H9 (cell line): ENCODE results near the gene KCNAB1. TPM values are rescaled to one million over a fixed set of nuclear protein-coding genes. Genes with fewer than 3 reads are reported as not detected.

ENCODE experiments used
- DNase-seq: peaks from one replicate; pipeline ENCODE4 v3.0.0-alpha.2; 2017
- H2AFZ ChIP-seq: one replicate; pipeline ENCODE4 v1.6.1; 2013; ENCODE audit warnings: mild to moderate bottlenecking, low read length, control low read depth, moderate library complexity
- H2AK5ac ChIP-seq: 2 replicates; pipeline ENCODE4 v1.6.1; 2013; ENCODE audit warnings: low read length, control low read depth, mixed read lengths; ENCODE audit not compliant: insufficient read length
- H2BK120ac ChIP-seq: one replicate; pipeline ENCODE4 v1.6.1; 2013; ENCODE audit warnings: low read depth, mild to moderate bottlenecking, low read length, control low read depth, inconsistent platforms; ENCODE audit not compliant: poor library complexity, severe bottlenecking
- H2BK12ac ChIP-seq: 2 replicates; pipeline ENCODE4 v1.6.1; 2013; ENCODE audit warnings: low read length, control low read depth, mixed read lengths, low read depth; ENCODE audit not compliant: insufficient read length
- H2BK15ac ChIP-seq: 2 replicates; pipeline ENCODE4 v1.6.1; 2013; ENCODE audit warnings: low read depth, low read length, control low read depth
- H2BK20ac ChIP-seq: one replicate; pipeline ENCODE4 v1.6.1; 2013; ENCODE audit warnings: low read depth, mild to moderate bottlenecking, low read length, control low read depth, inconsistent platforms; ENCODE audit not compliant: poor library complexity, severe bottlenecking
- H2BK5ac ChIP-seq: 2 replicates; pipeline ENCODE4 v1.6.1; 2013; ENCODE audit warnings: low read length, control low read depth, mixed read lengths; ENCODE audit not compliant: insufficient read length
- H3K14ac ChIP-seq: 2 replicates; pipeline ENCODE4 v1.6.1; 2013; ENCODE audit warnings: low read length, control low read depth; ENCODE audit not compliant: insufficient read depth
- H3K18ac ChIP-seq: 2 replicates; pipeline ENCODE4 v1.6.1; 2013; ENCODE audit warnings: low read depth, mild to moderate bottlenecking, mixed read lengths, low read length, control low read depth; ENCODE audit not compliant: insufficient read length
- H3K23ac ChIP-seq: 2 replicates; pipeline ENCODE4 v1.6.1; 2013; ENCODE audit warnings: low read length, control low read depth, mixed read lengths, low read depth; ENCODE audit not compliant: insufficient read length
- H3K23me2 ChIP-seq: 2 replicates; pipeline ENCODE4 v1.6.1; 2013; ENCODE audit warnings: low read depth, mild to moderate bottlenecking, mixed read lengths, low read length, control low read depth; ENCODE audit not compliant: insufficient read length, poor library complexity, severe bottlenecking
- H3K27ac ChIP-seq: 2 replicates; pipeline ENCODE4 v1.5.1; 2013; ENCODE audit warnings: low read length, control low read depth, mixed read lengths, low read depth; ENCODE audit not compliant: insufficient read length
- H3K27me3 ChIP-seq: 2 replicates; pipeline ENCODE4 v1.6.1; 2013; ENCODE audit warnings: low read length, control low read depth, inconsistent platforms; ENCODE audit not compliant: insufficient read depth
- H3K4ac ChIP-seq: 2 replicates; pipeline ENCODE4 v1.6.1; 2013; ENCODE audit warnings: low read depth, mild to moderate bottlenecking, control low read depth, inconsistent platforms, low read length, moderate library complexity
- H3K4me1 ChIP-seq: 2 replicates; pipeline ENCODE4 v1.6.1; 2013; ENCODE audit warnings: low read length, control low read depth, inconsistent platforms; ENCODE audit not compliant: insufficient read depth
- H3K4me2 ChIP-seq: 2 replicates; pipeline ENCODE4 v1.6.1; 2013; ENCODE audit warnings: low read length, control low read depth, mixed read lengths; ENCODE audit not compliant: insufficient read length, insufficient read depth
- H3K56ac ChIP-seq: 2 replicates; pipeline ENCODE4 v1.6.1; 2013; ENCODE audit warnings: low read depth, mild to moderate bottlenecking, mixed read lengths, low read length, control low read depth; ENCODE audit not compliant: insufficient read length
- H3K79me1 ChIP-seq: 2 replicates; pipeline ENCODE4 v1.6.1; 2013; ENCODE audit warnings: low read depth, mild to moderate bottlenecking, moderate library complexity, low read length, control low read depth, inconsistent platforms; ENCODE audit not compliant: insufficient read depth, poor library complexity, severe bottlenecking
- H3K79me2 ChIP-seq: 2 replicates; pipeline ENCODE4 v1.6.1; 2013; ENCODE audit warnings: low read length, control low read depth, inconsistent platforms; ENCODE audit not compliant: insufficient read depth
- H3K9ac ChIP-seq: 2 replicates; pipeline ENCODE4 v1.6.1; 2013; ENCODE audit warnings: low read length, control low read depth, mixed read lengths; ENCODE audit not compliant: insufficient read length; ENCODE audit errors: extremely low read depth
- H3K9me3 ChIP-seq: one replicate; pipeline ENCODE4 v1.6.1; 2013; ENCODE audit warnings: low read depth, low read length, inconsistent platforms; ENCODE audit not compliant: control insufficient read depth
- H3T11ph ChIP-seq: one replicate; pipeline ENCODE4 v1.6.1; 2013; ENCODE audit warnings: mild to moderate bottlenecking, low read length, control low read depth, inconsistent platforms
- H4K20me1 ChIP-seq: one replicate; pipeline ENCODE4 v1.6.1; 2013; ENCODE audit not compliant: control insufficient read depth, insufficient read length, insufficient read depth
- H4K5ac ChIP-seq: 2 replicates; pipeline ENCODE4 v1.6.1; 2013; ENCODE audit warnings: low read depth, mild to moderate bottlenecking, mixed read lengths, low read length, control low read depth; ENCODE audit not compliant: insufficient read length
- H4K8ac ChIP-seq: replicated peaks from 2 replicates; pipeline ENCODE4 v1.6.1; 2013; ENCODE audit warnings: low read length, control low read depth, mixed read lengths, low read depth; ENCODE audit not compliant: insufficient read length
- H4K91ac ChIP-seq: 2 replicates; pipeline ENCODE4 v1.6.1; 2013; ENCODE audit warnings: low read depth, mild to moderate bottlenecking, moderate library complexity, mixed read lengths, low read length, control low read depth; ENCODE audit not compliant: insufficient read length
- H3K27ac Mint-ChIP-seq, 3 experiments: 2 replicates in 2 of 3; 3 replicates in 1 of 3; pipeline ENCODE4 v1.8.0; 2020 to 2021; ENCODE audit warnings: mixed read lengths in 3 of 3, mild to moderate bottlenecking in 1 of 3, moderate library complexity in 1 of 3
- H3K27me3 Mint-ChIP-seq: 2 replicates; pipeline ENCODE4 v1.8.0; 2021; ENCODE audit warnings: low read depth, mild to moderate bottlenecking, moderate library complexity, mixed read lengths
- H3K36me3 Mint-ChIP-seq, 3 experiments: 2 replicates in 2 of 3; 3 replicates in 1 of 3; pipeline ENCODE4 v1.8.0; 2020 to 2021; ENCODE audit warnings: low read depth in 3 of 3, mixed read lengths in 3 of 3; ENCODE audit not compliant: insufficient read depth in 1 of 3
- H3K4me1 Mint-ChIP-seq, 2 experiments: 2 replicates each; pipeline ENCODE4 v1.8.0; 2020; ENCODE audit warnings: mixed read lengths in 2 of 2
- H3K4me3 Mint-ChIP-seq, 2 experiments: 2 replicates in 1 of 2; 3 replicates in 1 of 2; pipeline ENCODE4 v1.8.0; 2020 to 2021; ENCODE audit warnings: mild to moderate bottlenecking in 2 of 2, mixed read lengths in 2 of 2, moderate library complexity in 1 of 2
- H3K9me3 Mint-ChIP-seq, 2 experiments: 2 replicates in 1 of 2; 3 replicates in 1 of 2; pipeline ENCODE4 v1.8.0; 2020; ENCODE audit warnings: mild to moderate bottlenecking in 2 of 2, mixed read lengths in 2 of 2, moderate library complexity in 1 of 2
- CTCF ChIP-seq: fragments of 200-600 bp; sonication (generic); conservative IDR thresholded peaks from 3 replicates; pipeline ENCODE4 v1.8.0; 2021; ENCODE audit warnings: antibody characterized with exemption, mild to moderate bottlenecking
- total RNA-seq: library from RNA; stranded (reverse); gene quantifications from 2 replicates; pipeline ENCODE4 v1.2.1, GENCODE V29; 2021

The KCNAB1 gene
- total RNA-seq, 1 experiment from 2014 or later: 3.7 TPM

GRCh38 chr3:156558389-156558788 is 438.0 kb downstream of the KCNAB1 start:
- Mint-ChIP-seq H3K9me3 (no peaks in the 10 kb centered on the region), H3K4me3 (no peak overlapping the region), H3K4me1 (peaks cover 14 to 19% of the 10 kb centered on the region in 2 experiments), H3K27me3 (peaks cover 2% of the 10 kb centered on the region), H3K36me3 (no peaks in the 10 kb centered on the region; a peak in 1 of 7 replicates), H3K27ac (no peak overlapping the region)
- Histone ChIP-seq H4K8ac (no peak overlapping the region), H3K4ac (no peak overlapping the region), H4K5ac (no peak overlapping the region), H3K4me2 (no peak overlapping the region), H3K27ac (no peak overlapping the region), H3K56ac (no peak overlapping the region), H2BK12ac (no peak overlapping the region), H2BK5ac (no peak overlapping the region), H2AK5ac (no peak overlapping the region), H3K14ac (no peak overlapping the region), H2BK20ac (no peak overlapping the region), H2BK120ac (no peak overlapping the region), H3K79me2 (peaks cover 13% of the 10 kb centered on the region; the same call in 1 of the 2 replicates), H3K23ac (no peak overlapping the region), H3K18ac (no peak overlapping the region), H3K23me2 (peaks cover 9% of the 10 kb centered on the region), H3K4me1 (no peaks in the 10 kb centered on the region), H3K9ac (no peak overlapping the region), H3K79me1 (no peaks in the 10 kb centered on the region), H2BK15ac (no peak overlapping the region), H3K9me3 (no peaks in the 10 kb centered on the region), H3K27me3 (no peaks in the 10 kb centered on the region), H2AFZ (no peak overlapping the region), H4K91ac (no peak overlapping the region), H3T11ph (no peak overlapping the region), H4K20me1 (no peaks in the 10 kb centered on the region)
- no peak for DNase-seq
- no peak for TF ChIP-seq CTCF
